ENCODE results near the gene FAXDC2.
"Not testable (repeated sequence)": the region's sequence is repeated elsewhere in the genome, so short reads cannot be mapped to it uniquely, and the experiment has no call there.

FAXDC2 gene

DNA sequence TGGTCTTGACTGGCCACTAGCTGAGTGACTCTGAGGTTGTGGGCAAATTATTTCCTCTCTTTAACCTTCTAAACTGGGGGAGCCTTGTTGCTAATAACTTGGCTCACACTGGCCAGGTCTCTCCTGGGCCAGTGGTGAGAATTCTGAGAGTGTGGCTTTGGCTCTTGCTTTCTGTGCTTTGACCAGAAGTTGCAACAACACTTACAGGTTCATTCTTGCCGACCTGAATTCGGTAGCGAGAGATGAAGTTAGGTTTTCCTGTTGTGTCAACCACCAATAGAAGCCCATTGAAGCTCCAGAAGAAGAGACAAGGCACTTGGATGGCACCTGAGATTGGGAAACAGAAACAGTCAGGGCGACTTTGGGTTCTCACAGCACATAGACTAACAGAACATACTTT lies 19.8 kb downstream of the FAXDC2 start:
- no peak for DNase-seq (ENCODE audit: low spot score)

DNA sequence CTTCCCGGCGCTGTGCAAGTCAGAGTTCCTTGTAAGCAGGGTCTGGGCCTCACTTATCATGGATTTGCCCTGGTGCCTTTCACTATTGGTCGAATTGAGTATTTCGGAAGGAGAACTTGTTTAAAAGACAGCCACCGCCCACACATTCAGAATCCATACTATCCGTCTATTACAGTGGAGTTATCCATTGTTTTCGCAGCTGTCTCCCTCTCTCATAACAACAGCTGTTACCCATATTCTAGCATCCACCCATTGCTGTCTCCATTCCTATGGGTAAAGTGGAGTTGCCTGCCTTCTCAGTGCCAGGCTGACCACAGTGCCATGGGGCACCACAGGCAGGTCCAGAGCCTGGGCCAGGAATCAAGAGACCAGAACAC lies 20.2 kb downstream of the FAXDC2 start:
- no peak for DNase-seq (ENCODE audit: low spot score)

DNA sequence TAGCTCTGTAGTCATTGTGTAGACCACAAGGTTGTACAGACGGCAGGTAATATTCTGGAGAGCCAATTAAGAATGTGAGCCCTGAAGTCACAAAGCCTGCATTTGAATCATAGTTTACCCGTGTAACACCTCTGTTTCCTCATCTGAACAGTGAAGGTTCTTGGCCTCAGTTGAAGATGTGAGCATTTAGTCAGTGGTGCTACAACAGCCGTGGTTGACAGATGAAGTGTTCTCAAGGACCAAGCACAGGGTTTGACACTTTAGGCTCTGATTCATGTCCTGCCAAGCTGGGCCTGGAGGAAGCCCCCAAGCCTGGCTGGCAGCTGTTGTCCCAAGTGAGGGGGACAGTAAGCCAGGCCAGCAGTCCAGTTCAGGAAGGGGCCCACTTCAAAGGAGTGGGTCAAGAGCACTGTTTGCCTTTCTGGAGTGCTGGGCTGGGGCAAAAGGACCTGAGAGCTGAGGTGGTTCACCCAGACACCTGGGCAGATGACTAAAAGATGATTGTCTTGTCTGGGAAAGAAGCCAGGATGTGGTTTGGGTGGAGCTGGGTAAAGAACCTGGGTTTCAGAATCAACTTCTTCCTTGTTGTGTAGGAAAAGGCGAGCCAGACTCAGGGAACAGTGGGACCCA lies 20.7 kb downstream of the FAXDC2 start:
- DNase-seq (ENCODE audit: low spot score) = no peak

DNA sequence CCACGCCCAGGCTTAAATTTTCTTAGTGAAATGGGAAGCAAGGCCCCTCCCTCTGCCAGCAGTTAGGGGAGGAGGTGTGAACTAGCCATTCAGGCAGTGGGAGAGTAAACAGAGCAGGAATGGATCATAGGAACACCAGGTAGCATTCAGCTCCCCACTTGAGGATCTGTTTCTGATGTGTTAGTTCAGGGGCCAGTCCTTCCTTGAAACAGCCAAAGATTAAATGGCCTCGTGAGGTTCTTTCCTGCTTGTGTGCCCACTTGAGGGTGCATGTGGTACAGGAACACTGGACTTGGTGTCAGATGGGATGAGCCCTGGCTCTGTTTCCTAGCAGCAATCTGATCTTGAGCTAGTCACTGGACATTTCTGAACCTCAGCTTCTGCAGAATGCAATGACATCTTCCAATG lies 21.2 kb downstream of the FAXDC2 start:
- no peak for DNase-seq (ENCODE audit: low spot score)

DNA sequence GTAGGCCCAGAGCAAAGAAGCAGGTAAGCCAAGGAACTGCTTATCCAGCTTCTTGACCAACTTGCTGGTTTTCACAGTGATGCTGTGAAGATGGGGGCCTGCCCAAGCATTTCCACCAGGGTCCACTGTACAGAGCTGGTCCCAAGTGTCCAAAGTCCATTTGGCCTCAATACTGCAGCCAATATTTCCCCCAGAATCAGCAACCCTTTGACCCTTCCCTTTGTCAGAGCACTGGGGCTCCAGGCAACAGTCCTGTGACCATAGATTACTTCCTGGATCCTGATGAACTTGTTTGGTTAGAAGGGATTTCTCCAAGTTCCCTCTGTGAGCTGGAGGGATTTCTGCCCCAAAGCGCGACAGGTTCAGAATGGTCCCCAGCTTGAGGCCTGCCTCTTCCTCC lies 26.3 kb downstream of the FAXDC2 start:
- no peak for DNase-seq (ENCODE audit: low spot score)

DNA sequence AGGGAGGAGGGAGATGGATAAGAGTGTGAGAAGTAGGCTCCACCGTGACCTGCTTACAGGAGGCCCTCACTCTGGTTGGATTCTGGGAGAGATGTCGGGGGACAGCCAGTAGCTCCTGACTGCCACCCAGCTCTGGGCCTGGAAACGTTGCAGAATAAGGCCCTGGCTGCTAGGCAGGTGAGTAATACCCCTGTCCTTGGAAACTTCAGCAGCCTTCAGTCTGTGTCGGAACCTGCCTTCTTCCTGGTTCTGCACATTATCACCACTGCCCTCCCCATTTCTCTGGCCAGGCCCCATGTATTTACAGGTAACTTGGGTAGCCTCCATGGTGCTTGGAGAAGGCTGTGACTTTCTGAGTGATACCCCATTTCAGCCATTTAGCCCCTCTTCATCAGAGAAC lies 26.8 kb downstream of the FAXDC2 start:
- DNase-seq (ENCODE audit: low spot score) = no peak

DNA sequence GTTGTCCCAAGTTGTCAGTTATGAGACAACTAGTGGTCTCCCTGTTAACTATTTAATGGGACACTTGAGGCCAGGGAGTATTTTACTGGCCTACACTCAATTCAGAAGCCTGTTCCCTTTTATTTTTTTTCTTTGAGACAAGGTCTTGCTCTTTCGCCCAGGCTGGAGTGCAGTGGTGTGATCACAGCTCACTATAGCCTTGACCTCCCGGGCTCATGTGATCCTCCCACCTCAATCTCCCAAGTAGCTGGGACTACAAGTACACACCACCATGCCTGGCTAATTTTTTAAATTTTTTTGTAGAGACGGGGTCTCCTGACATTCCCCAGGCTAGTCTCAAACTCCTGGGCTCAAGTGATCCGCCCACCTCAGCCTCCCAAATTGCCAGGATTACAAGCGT lies 27.5 kb downstream of the FAXDC2 start:
- not testable (repeated sequence) for DNase-seq (ENCODE audit: low spot score)

DNA sequence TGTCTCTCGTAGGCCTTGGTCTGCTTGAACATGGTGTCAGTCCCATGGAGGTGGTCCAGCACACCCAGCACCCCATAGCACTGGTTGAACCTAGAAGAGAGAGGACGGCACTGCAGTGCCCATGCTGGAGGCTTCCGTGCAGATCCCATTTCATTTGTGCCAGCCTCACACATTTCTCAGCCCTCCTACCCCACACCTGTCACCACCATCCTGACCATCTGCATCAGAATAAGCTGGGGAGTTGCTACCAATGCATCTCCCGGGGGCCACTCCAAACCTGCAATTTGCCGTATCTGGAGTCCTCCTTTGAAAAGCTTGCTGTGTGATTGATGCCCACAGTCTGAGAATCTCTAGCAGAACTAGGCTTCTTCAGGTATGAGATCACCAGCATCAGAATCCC lies 30.0 kb downstream of the FAXDC2 start:
- no peak for DNase-seq (ENCODE audit: low spot score)

DNA sequence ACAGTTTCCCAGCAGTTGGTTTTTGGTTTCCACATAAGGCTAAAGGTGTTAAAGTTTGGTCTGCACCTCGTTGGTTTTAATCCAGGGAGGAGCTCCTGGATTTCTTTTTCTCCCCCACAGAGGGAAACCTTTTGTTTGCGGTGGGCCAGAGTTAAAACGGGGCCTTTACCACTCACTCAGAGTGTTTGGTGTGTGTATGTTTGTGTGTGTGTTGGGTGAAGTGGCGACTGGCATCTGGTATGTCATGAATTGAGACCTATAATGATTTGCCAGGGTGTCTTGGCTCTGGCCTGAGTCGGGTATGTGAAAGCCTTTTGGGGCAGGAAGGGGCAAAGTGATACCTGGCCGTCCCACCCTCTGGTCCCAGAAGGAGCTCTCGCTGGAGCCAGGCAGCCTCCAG lies 30.9 kb downstream of the FAXDC2 start:
- DNase-seq (ENCODE audit: low spot score) = no peak

DNA sequence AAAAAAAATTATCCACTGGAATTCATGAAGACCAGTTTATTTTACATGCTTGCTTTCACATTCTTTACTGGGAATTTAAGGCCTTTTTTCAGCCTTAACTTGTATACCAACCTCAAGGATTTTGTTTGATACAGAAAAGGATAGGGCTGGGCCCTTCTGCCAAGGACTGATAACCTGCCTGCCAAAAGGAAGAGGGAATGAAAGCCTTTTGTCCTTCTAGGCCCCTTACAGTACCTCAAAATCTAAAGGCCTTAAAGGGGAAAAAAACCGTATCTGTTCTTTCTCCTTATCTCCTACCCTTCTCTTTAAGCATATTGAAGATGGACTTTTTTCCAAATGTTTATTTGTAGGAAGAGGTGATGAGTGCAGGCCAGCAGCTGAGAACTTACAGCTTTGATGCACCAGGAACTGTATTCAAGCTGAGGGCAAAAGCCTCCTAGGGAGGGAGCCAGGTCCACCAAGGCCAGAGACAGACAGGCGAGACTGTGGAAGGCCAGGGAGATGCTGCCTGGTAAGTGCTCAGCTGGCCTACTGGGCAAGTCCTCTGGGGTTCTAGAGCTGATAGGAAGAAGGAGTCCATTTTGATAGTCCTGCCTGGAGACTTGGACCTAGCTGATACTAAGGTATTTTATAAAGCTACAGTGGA lies 31.8 kb downstream of the FAXDC2 start:
- no peak for DNase-seq (ENCODE audit: low spot score)

DNA sequence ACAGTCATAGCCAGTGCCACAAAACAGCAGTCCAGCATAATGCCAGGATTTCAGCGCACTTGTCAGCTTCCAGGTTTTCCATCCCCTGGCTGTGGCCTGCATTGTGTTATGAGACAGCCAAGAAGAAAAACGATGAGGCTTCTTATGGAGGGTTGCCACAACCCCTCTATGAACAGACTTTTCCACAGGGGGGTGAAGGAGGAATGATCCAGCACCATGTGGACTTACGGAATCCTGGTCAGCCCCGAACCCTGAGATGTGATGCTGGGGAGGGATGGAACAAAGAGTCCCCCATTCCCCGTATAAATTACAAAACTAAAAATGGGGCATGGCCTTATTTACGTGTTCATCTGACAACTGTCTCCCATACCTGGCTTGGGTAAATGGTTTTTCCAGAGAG lies 32.6 kb downstream of the FAXDC2 start:
- DNase-seq (ENCODE audit: low spot score) = no peak

DNA sequence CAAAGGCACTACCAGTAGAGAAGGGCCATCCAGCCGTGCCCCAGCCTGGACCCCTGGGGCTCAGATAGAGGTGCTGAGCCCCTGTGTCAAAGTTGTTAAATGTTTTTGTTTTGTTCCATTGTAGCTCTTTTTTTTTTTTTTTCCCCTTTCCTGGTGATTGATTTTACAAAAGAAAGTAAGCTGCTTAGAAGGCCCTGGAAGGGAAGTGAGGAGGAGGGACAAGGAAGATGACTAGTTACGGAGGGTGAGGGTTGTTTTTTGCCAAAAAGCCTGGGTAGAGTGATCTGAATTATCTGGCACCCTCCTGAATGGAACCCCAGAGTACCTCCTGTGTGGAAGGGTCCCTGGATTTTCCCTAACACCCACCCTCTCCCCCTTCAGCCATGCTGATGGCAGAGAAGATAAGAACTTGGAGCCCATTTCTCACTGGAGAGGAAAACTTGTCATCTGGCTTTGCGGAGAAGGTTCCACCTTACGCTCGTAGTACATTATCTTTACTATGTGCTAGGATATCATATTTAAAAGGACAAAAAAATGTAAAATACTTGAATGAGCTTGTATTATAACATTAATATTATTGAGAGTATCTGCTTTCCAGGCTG lies 33.4 kb downstream of the FAXDC2 start:
- DNase-seq (ENCODE audit: low spot score) = no peak

DNA sequence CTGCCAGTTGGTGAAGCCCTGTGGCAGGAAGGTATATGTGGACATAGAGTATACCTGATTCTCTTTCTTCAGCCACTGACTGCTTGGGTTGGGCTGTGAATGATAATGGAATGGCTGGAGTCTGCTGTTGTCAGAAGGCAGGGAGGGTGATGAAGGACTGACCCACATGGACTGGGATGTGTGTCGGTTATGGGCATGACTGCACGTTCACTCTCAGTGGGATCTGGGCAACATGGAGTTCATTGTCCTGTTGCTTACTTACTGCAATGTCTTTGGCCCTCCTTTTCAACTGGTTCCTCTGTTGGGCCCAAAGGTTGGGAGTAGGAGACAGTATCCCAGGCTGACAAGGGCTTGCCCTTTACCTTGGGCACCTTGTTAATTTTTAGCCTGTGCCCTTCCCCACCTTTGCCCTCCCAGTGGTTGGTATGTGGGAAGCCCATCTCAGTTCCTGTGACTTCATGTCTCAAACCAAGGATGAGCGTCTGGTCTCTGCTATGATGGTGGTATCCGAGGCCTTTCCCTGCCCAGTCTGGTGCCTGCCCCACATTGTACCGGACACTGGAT lies 34.6 kb downstream of the FAXDC2 start:
- no peak for DNase-seq (ENCODE audit: low spot score)

DNA sequence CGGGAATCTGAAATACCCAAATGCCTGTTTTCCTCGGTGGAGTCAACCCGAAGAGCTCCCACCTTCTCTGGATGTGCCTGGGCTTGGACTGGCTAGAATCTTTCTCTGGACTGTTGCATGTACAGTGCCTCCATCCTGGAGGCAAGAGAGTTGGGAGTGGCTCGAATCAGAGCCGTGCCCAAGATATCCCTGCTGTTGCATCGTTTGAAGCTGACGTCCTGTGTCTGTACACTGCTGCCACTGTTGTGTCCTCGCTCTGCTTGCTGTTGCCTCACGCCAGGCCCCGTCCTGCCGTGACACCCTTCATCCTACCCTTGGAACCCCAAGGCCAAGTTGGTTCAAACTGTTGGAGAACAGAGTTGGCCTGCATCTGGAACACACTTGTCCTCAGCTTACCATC lies 35.4 kb downstream of the FAXDC2 start:
- DNase-seq (ENCODE audit: low spot score) = no peak

DNA sequence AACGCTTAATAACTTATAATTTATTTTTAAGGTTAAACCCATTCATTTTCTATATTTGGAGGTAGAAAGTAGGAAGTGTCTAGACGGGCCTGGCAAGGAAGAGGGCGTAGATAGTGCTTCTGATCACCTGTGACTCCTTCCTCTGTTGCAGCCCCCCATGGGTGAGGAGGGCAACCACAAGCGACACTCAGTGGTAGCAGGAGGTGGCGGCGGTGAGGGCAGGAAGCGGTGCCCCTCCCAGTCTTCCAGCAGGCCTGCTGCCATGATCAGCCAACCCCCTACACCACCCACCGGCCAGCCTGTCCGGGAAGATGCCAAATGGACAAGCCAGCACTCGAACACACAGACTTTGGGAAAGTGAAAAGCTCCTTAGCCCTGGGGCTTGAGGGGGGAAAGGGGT lies 36.7 kb downstream of the FAXDC2 start:
- DNase-seq (ENCODE audit: low spot score) = no peak

DNA sequence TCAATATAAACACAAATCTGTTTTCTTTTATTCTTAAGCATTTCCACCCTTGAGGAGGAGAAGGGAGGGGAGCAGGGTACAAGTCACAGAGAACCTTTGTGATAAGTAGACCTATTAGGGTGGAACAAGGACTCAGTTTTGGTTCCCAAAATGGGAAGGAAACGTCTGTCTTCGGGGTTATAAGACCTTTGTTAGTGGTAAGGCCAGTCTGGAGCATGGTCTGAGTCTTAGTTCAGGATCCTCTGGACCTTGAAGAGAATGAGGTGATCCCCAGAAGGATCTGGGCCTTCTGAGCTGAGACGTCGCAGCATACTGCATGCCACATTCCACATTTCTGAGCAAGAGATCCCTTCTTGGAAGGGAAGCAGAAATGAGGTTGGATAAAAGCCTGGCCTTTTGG lies 37.2 kb downstream of the FAXDC2 start:
- no peak for DNase-seq (ENCODE audit: low spot score)

DNA sequence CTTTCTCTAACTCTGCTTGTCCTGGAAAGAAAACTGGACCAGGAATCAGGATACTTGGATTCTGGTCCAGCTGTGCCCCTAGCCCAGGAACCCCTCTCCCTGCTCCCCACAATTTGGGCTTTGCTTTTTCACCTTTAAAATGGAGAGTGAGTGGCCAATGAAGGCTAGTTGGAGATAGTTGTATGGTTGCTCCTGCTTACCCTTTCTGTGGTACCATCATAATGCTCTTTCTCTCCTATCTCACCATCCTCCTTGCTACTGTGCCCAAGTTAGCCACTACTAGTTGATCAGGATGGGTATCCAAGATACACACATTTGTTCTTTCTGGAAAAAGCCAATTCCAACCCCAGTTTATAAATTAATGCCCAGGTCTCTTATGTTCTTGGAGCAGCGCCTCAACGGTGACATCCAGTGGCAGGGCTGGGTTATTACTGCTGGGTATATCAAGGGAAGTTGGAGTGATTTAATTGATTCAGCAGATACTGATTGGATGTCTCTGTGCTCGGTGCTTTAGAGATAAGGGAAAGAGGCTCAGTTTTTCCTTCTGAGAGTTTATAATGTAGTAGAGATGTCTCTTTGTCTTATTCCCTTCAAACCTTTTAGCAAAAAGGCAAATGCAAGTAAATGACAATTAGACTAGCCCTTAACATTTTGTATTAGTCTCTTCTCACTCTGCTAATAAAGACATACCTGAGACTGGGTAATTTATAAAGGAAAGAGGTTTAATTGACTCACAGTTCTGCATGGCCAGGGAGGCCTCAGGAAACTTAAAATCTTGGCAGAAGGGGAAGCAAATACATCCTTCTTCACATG lies 38.5 kb downstream of the FAXDC2 start:
- DNase-seq (ENCODE audit: low spot score) = peak; percentile 89

DNA sequence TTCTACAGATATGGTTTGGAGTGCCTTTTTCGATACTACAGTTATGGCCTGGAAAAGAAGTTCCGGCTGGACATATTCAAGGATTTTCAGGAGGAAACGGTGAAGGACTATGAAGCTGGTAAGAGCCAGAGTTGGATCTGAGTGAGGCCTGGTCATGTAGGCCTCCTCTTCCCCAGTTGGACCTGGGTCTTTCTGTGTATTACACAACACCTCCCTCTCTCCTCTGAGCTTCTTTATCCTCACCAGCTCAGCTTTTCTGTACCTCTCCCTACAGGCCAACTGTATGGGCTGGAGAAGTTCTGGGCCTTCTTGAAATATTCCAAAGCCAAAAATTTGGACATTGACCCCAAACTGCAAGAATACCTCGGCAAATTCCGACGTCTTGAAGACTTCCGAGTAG lies 39.2 kb downstream of the FAXDC2 start:
- DNase-seq (ENCODE audit: low spot score) = no peak

DNA sequence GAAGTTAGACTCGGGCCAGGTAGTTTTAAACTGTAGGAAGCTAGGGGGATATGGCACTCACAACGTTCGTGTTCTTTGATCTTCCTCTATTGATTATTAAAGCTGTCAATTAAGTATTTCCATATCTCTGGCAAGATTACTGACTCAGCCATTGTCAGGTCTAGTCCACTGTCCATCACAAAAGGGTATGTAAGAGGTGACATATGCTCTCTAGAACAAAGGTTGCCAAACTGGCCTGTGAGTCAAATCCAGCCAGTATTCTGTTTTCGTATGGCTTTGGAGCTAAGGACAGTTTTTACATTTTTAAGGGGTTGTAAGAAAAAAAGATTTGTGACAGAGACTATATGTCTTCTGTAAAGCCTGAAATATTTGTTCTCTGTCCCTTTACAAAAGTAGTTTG lies 44.2 kb downstream of the FAXDC2 start:
- no peak for DNase-seq (ENCODE audit: low spot score)

DNA sequence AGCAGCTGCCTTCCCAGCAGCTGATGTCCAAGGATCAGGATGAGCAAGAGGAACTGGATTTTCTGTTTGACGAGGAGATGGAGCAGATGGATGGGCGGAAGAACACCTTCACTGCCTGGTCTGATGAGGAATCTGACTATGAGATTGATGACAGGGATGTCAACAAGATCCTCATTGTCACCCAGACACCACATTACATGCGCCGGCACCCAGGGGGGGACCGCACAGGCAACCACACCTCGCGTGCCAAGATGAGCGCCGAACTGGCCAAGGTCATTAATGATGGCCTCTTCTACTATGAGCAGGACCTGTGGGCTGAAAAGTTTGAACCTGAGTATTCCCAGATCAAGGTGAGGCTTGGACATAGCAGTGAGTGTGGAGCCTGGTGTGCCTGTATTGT lies 48.4 kb downstream of the FAXDC2 start:
- DNase-seq (ENCODE audit: low spot score) = no peak

DNA sequence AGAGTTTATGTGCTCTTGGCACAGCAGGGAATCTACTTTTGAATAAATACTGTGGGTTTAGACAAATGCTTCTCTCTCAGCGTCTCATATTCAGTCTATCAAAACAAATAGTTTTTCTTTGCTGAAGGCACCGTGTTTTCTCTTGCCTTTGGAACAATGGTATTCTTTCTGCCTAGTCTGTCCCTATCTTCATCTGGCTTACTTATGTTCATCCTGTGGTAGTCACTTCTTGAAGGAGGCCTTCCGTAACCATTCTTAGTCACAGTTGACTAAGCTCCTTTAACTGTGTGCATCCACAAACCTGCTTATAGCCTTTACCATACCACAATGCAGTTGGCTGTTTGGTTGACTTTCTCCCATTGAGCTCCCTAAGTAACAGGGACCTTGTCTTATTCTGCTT lies 49.3 kb downstream of the FAXDC2 start:
- no peak for DNase-seq (ENCODE audit: low spot score)

DNA sequence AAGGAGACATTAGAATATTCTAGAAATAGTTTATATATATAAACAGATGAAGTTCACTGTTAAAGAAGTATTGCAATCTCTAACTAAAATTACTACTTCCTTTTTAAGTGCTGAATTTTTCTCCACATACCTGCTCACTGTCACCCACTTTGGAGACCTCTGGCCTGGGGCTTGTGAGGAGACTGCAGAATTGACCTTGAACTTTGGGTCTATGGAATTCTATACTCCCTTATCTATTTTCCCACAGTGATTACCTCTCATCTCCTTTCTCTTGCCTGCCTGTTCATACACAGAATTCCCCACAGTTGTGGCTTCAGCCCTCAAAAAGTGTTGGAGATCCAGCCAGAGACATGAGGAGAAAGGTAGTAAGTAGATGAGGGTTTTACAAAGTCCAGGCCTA lies 49.8 kb downstream of the FAXDC2 start:
- DNase-seq (ENCODE audit: low spot score) = no peak

DNA sequence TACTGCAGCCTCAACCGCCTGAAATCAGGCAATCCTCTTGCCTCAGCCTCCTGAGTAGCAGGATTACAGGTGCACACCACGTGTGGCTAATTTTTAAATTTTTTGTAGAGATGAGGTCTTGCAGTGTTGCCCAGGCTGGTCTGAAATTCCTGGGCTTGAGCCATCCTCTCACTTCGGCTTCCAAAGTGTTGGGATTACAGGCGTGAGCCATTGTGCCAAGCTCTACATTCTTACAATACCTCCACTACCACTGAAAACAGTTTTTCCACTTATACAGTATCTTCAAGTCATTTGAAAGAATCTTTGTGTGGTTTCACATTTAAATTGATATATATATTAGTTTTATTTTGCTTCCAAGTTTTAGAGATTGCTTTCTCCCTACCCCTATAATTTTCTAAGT lies 52.6 kb downstream of the FAXDC2 start:
- DNase-seq (ENCODE audit: low spot score) = no peak
